ENCODE data around the gene AMELX.

DNA sequence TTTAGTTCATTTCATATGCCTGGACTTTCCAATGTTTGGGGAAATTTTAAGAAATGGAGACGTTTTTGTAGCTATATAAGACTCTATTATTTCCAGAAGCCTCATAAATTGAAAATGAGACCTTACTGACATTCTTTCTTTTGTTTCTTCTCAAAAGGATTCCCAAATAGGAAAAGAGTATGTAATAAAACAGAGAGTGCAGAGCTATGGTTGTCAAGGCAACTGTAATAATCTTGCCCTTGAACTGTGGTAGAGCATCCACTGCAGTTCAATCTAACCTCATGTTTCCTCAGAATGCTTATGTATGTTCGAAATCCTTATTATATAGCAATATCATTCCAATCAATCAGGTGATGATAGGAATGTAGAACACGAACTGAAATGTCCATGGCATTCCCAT is 54.1 kb downstream of the AMELX start:
- TF ChIP-seq, protein P1, sequence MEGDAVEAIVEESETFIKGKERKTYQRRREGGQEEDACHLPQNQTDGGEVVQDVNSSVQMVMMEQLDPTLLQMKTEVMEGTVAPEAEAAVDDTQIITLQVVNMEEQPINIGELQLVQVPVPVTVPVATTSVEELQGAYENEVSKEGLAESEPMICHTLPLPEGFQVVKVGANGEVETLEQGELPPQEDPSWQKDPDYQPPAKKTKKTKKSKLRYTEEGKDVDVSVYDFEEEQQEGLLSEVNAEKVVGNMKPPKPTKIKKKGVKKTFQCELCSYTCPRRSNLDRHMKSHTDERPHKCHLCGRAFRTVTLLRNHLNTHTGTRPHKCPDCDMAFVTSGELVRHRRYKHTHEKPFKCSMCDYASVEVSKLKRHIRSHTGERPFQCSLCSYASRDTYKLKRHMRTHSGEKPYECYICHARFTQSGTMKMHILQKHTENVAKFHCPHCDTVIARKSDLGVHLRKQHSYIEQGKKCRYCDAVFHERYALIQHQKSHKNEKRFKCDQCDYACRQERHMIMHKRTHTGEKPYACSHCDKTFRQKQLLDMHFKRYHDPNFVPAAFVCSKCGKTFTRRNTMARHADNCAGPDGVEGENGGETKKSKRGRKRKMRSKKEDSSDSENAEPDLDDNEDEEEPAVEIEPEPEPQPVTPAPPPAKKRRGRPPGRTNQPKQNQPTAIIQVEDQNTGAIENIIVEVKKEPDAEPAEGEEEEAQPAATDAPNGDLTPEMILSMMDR (IDR thresholded peaks at IDR 0.05) = no peak
- TF ChIP-seq, protein P2, sequence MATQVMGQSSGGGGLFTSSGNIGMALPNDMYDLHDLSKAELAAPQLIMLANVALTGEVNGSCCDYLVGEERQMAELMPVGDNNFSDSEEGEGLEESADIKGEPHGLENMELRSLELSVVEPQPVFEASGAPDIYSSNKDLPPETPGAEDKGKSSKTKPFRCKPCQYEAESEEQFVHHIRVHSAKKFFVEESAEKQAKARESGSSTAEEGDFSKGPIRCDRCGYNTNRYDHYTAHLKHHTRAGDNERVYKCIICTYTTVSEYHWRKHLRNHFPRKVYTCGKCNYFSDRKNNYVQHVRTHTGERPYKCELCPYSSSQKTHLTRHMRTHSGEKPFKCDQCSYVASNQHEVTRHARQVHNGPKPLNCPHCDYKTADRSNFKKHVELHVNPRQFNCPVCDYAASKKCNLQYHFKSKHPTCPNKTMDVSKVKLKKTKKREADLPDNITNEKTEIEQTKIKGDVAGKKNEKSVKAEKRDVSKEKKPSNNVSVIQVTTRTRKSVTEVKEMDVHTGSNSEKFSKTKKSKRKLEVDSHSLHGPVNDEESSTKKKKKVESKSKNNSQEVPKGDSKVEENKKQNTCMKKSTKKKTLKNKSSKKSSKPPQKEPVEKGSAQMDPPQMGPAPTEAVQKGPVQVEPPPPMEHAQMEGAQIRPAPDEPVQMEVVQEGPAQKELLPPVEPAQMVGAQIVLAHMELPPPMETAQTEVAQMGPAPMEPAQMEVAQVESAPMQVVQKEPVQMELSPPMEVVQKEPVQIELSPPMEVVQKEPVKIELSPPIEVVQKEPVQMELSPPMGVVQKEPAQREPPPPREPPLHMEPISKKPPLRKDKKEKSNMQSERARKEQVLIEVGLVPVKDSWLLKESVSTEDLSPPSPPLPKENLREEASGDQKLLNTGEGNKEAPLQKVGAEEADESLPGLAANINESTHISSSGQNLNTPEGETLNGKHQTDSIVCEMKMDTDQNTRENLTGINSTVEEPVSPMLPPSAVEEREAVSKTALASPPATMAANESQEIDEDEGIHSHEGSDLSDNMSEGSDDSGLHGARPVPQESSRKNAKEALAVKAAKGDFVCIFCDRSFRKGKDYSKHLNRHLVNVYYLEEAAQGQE (IDR thresholded peaks at IDR 0.05; ENCODE audit: insufficient read depth in 1 of 2, low read depth in 2 of 2, low read length in 1 of 2) = no peak
